ENCODE data around the gene ZNF740. TPM values are rescaled to one million over a fixed set of nuclear protein-coding genes. Genes with fewer than 3 reads are reported as not detected.

ZNF740 gene
- total RNA-seq, 1 experiment from 2014 or later, result 65.8 TPM

GRCh38 chr12:53231671-53231920, 51.1 kb downstream of the ZNF740 start:
- Histone ChIP-seq H3F3A (ENCODE audit: insufficient read depth, low read depth) (peaks cover 33% of the 10 kb centered on the region), H3K4me3 (peak overlapping the region; percentile 100), H4K20me1 (ENCODE audit: insufficient read depth) (no peaks in the 10 kb centered on the region), H3K9me3 (ENCODE audit: insufficient read depth, low read depth) (no peaks in the 10 kb centered on the region), H3K9me2 (ENCODE audit: insufficient read depth) (no peaks in the 10 kb centered on the region), H3K79me2 (ENCODE audit: low read depth) (peaks cover 41% of the 10 kb centered on the region), H2AFZ (peak overlapping the region; percentile 77), H3K27ac (peak overlapping the region; percentile 70), H3K4me1 (replicated peaks; ENCODE audit: insufficient read depth) (peaks cover 58% of the 10 kb centered on the region), H3K27me3 (ENCODE audit: insufficient read depth, low read depth) (no peaks in the 10 kb centered on the region), H3K36me3 (ENCODE audit: low read depth) (peaks cover 10% of the 10 kb centered on the region; the same call in 1 of the 2 replicates), H3K4me2 (peak overlapping the region; percentile 100)
- no peak for DNase-seq
- intact Hi-C loops (cut with micrococcal nuclease; ENCODE audit: unreplicated experiment), result no loop called here
- TF ChIP-seq, protein P1, sequence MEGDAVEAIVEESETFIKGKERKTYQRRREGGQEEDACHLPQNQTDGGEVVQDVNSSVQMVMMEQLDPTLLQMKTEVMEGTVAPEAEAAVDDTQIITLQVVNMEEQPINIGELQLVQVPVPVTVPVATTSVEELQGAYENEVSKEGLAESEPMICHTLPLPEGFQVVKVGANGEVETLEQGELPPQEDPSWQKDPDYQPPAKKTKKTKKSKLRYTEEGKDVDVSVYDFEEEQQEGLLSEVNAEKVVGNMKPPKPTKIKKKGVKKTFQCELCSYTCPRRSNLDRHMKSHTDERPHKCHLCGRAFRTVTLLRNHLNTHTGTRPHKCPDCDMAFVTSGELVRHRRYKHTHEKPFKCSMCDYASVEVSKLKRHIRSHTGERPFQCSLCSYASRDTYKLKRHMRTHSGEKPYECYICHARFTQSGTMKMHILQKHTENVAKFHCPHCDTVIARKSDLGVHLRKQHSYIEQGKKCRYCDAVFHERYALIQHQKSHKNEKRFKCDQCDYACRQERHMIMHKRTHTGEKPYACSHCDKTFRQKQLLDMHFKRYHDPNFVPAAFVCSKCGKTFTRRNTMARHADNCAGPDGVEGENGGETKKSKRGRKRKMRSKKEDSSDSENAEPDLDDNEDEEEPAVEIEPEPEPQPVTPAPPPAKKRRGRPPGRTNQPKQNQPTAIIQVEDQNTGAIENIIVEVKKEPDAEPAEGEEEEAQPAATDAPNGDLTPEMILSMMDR (conservative IDR thresholded peaks at IDR 0.05), result no peak
- no peak for TF ChIP-seq EZH2 (IDR thresholded peaks at IDR 0.05; ENCODE audit: low read depth)
- TSS peak; percentile 56 for BruUV-seq (replicated peaks)
- ChIA-PET POLR2A (ENCODE audit: unreplicated experiment) (no interaction called here), CTCF (interaction anchor here (0.7 kb wide), 1 partner anchor 50 kb away, joined by 14 read pairs; no protein-coding TSS in a partner anchor)

DNA sequence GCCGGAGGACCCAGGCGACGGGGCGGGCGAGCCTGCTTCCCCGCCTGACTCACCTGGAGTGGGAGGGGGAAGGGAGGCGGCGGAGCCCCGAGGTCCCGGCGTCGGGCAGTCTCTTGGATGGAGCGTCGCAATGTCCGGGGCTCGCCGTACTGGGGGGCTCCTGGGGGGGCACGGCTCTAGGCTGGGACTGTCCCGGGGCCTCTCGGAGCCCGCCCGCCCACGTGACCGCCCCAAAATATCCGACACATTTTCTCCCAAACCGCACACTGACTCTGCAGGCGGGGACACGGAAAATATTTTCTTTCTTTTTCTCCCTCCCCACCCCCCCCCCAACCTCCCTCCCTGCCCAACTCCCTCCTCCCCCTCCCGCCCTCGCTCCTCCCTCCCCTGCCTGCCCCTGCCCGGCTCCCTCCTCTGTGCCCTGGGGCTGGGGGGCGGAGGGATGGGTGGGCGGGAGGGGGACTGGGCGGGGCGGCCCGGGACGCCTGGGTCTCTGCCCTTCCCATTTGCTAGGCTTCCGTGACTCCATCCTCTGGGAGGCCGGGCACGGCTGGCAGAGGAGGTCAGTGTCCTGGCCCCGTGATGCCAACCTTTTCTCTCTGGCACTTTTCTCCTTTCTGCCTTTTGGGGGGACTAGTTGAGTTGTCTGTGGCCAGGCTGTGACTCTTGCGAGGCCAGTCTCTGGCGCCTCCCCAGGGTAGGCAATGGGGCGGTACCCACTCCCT, 51.6 kb downstream of the ZNF740 start, which contains the start of gene RARG:
Gene RARG (minus strand): TSS at position 289 of the 725 bp plus-strand sequence. CDS start 4,664 bp downstream, outside the sequence.
- ChIA-PET POLR2A (ENCODE audit: unreplicated experiment) (no interaction called here), CTCF (interaction anchor here (0.7 kb wide), 1 partner anchor 50 kb away, joined by 14 read pairs; no protein-coding TSS in a partner anchor)
- Histone ChIP-seq H3K36me3 (ENCODE audit: low read depth) (peaks cover 10% of the 10 kb centered on the region; the same call in 1 of the 2 replicates), H3K4me2 (peak within 1 kb of the TSS; percentile 100), H4K20me1 (ENCODE audit: insufficient read depth) (no peaks in the 10 kb centered on the region), H3K27me3 (ENCODE audit: insufficient read depth, low read depth) (no peaks in the 10 kb centered on the region), H3K4me1 (replicated peaks; ENCODE audit: insufficient read depth) (peaks cover 59% of the 10 kb centered on the region), H3K9me3 (ENCODE audit: insufficient read depth, low read depth) (no peaks in the 10 kb centered on the region), H3K79me2 (ENCODE audit: low read depth) (peaks cover 37% of the 10 kb centered on the region), H3K27ac (peak within 1 kb of the TSS; percentile 71), H3K4me3 (peak within 1 kb of the TSS; percentile 100), H2AFZ (peak within 1 kb of the TSS; percentile 78), H3K9me2 (ENCODE audit: insufficient read depth) (no peaks in the 10 kb centered on the region), H3F3A (ENCODE audit: insufficient read depth, low read depth) (peaks cover 33% of the 10 kb centered on the region)
- peak; percentile 83 to 90 for DNase-seq
- BruUV-seq (replicated peaks), result no TSS peak
- intact Hi-C loops (cut with micrococcal nuclease; ENCODE audit: unreplicated experiment), result loop anchor here (1.0 kb wide), 1 partner anchor 19 kb away; no protein-coding TSS in a partner anchor
- TF ChIP-seq, protein P1 (conservative IDR thresholded peaks at IDR 0.05), result no peak
- no peak for TF ChIP-seq EZH2 (IDR thresholded peaks at IDR 0.05; ENCODE audit: low read depth)

- Histone ChIP-seq H3K27me3 (ENCODE audit: insufficient read depth, low read depth) (no peaks in the 10 kb centered on the region), H3F3A (ENCODE audit: insufficient read depth, low read depth) (peaks cover 33% of the 10 kb centered on the region), H3K4me3 (peak overlapping the region; percentile 47; the same call in 1 of the 2 replicates), H3K9me3 (ENCODE audit: insufficient read depth, low read depth) (no peaks in the 10 kb centered on the region), H3K36me3 (ENCODE audit: low read depth) (peaks cover 10% of the 10 kb centered on the region; the same call in 1 of the 2 replicates), H3K79me2 (ENCODE audit: low read depth) (peaks cover 32% of the 10 kb centered on the region), H2AFZ (peak overlapping the region; percentile 78; the same call in 1 of the 2 replicates), H4K20me1 (ENCODE audit: insufficient read depth) (no peaks in the 10 kb centered on the region), H3K27ac (peak overlapping the region; percentile 71), H3K4me2 (peak overlapping the region; percentile 78), H3K9me2 (ENCODE audit: insufficient read depth) (no peaks in the 10 kb centered on the region), H3K4me1 (replicated peaks; ENCODE audit: insufficient read depth) (peaks cover 59% of the 10 kb centered on the region)
- ChIA-PET CTCF (no interaction called here), POLR2A (ENCODE audit: unreplicated experiment) (interaction anchor here (0.6 kb wide), 1 partner anchor 655 kb away, joined by 3 read pairs; no protein-coding TSS in a partner anchor)
- peak; percentile 54 to 69 for DNase-seq
- intact Hi-C loops (cut with micrococcal nuclease; ENCODE audit: unreplicated experiment), result loop anchor here (1.0 kb wide), 1 partner anchor 18 kb away; no protein-coding TSS in a partner anchor
- TF ChIP-seq, protein P1 (conservative IDR thresholded peaks at IDR 0.05), result no peak; the same call in 1 of the 2 replicates
- TF ChIP-seq EZH2 (IDR thresholded peaks at IDR 0.05; ENCODE audit: low read depth), result no peak
- BruUV-seq (replicated peaks), result TSS peak; percentile 64
Observed at GRCh38 chr12:53232646-53233461, 52.3 kb downstream of the ZNF740 start.

All from PC-9 (cell line).